HFFc6 (cell line): ENCODE measurements around the gene PHLDB2. TPM values are rescaled to one million over a fixed set of nuclear protein-coding genes. Genes with fewer than 3 reads are reported as not detected.

Source experiments
- DNase-seq: peaks from one replicate; pipeline ENCODE4 v3.0.0-alpha.2; 2018
- H3K27ac Mint-ChIP-seq: 2 replicates; pipeline ENCODE4 v1.8.0; 2020; ENCODE audit warnings: mild to moderate bottlenecking, mixed read lengths
- H3K27me3 Mint-ChIP-seq: 2 replicates; pipeline ENCODE4 v1.8.0; 2021; ENCODE audit warnings: mild to moderate bottlenecking, moderate library complexity, mixed read lengths; ENCODE audit not compliant: insufficient read depth
- H3K36me3 Mint-ChIP-seq: 2 replicates; pipeline ENCODE4 v1.8.0; 2021; ENCODE audit warnings: low read depth, mixed read lengths
- H3K4me1 Mint-ChIP-seq: 2 replicates; pipeline ENCODE4 v1.8.0; 2020; ENCODE audit warnings: low read depth, mixed read lengths
- H3K4me3 Mint-ChIP-seq: 2 replicates; pipeline ENCODE4 v1.8.0; 2020; ENCODE audit warnings: mild to moderate bottlenecking, moderate library complexity, mixed read lengths
- H3K9me3 Mint-ChIP-seq: 2 replicates; pipeline ENCODE4 v1.8.0; 2020; ENCODE audit warnings: mild to moderate bottlenecking, mixed read lengths
- CTCF ChIP-seq: fragments of 200-600 bp; sonication (generic); IDR thresholded peaks from 2 replicates; pipeline ENCODE4 v1.5.0; 2021; ENCODE audit warnings: antibody characterized with exemption, mild to moderate bottlenecking
- total RNA-seq, 6 experiments: library from RNA; stranded (reverse); fragmentation: NEBNext Ultra II Directional; extraction: Animal tissue kit (Norgen Biotek cat#: 25700); gene quantifications; 2 replicates in 1 of 6; 3 replicates in 5 of 6; pipeline ENCODE4 v1.2.3, GENCODE V29; 2021

Gene PHLDB2
- total RNA-seq, 6 experiments from 2014 or later = 35.4 to 55.9 (median 37.6) TPM

- Mint-ChIP-seq H3K4me1 (peaks cover 49% of the 10 kb centered on the region), H3K9me3 (no peaks in the 10 kb centered on the region), H3K4me3 (no peak overlapping the region), H3K27me3 (no peaks in the 10 kb centered on the region; the same call in 1 of the 2 replicates), H3K27ac (peak overlapping the region; percentile 37; the same call in 1 of the 2 replicates), H3K36me3 (peaks cover 17% of the 10 kb centered on the region; the same call in 1 of the 2 replicates)
- no peak for DNase-seq
- TF ChIP-seq CTCF = no peak
Observed at GRCh38 chr3:111967068-111967467, 108.0 kb downstream of the PHLDB2 start.

GRCh38 chr3:111967651-111968274 lies 108.7 kb downstream of the PHLDB2 start:
- H3K36me3 Mint-ChIP-seq = peaks cover 17% of the 10 kb centered on the region; the same call in 1 of the 2 replicates
- H3K4me1 Mint-ChIP-seq = peaks cover 46% of the 10 kb centered on the region
- H3K27ac Mint-ChIP-seq = peak overlapping the region; percentile 46
- H3K4me3 Mint-ChIP-seq = 0 out of 2 replicates have a peak overlapping the region, but pooled peaks have one; percentile 4
- H3K9me3 Mint-ChIP-seq = no peaks in the 10 kb centered on the region
- TF ChIP-seq CTCF = peak; percentile 98
- H3K27me3 Mint-ChIP-seq = no peaks in the 10 kb centered on the region; the same call in 1 of the 2 replicates
- DNase-seq = peak; percentile 77

- Mint-ChIP-seq H3K27ac (no peak overlapping the region), H3K9me3 (no peaks in the 10 kb centered on the region), H3K4me3 (no peak overlapping the region), H3K27me3 (no peaks in the 10 kb centered on the region; the same call in 1 of the 2 replicates), H3K36me3 (peaks cover 17% of the 10 kb centered on the region; the same call in 1 of the 2 replicates), H3K4me1 (peaks cover 42% of the 10 kb centered on the region)
- no peak for DNase-seq
- TF ChIP-seq CTCF = no peak
Observed at GRCh38 chr3:111968319-111969054, 109.4 kb downstream of the PHLDB2 start.

GRCh38 chr3:111970376-111970775 lies 111.3 kb downstream of the PHLDB2 start:
- no peak for DNase-seq
- no peaks in the 10 kb centered on the region for H3K9me3 Mint-ChIP-seq
- no peak for TF ChIP-seq CTCF
- no peak overlapping the region for H3K27ac Mint-ChIP-seq
- peaks cover 12% of the 10 kb centered on the region; the same call in 1 of the 2 replicates for H3K36me3 Mint-ChIP-seq
- H3K27me3 Mint-ChIP-seq = no peaks in the 10 kb centered on the region; the same call in 1 of the 2 replicates
- no peak overlapping the region for H3K4me3 Mint-ChIP-seq
- peaks cover 35% of the 10 kb centered on the region for H3K4me1 Mint-ChIP-seq

GRCh38 chr3:111971533-111972130 lies 112.6 kb downstream of the PHLDB2 start:
- Mint-ChIP-seq H3K36me3 (0 out of 2 replicates have a peak, but pooled peaks cover 7% of the 10 kb centered on the region), H3K27ac (no peak overlapping the region), H3K9me3 (no peaks in the 10 kb centered on the region), H3K4me3 (no peak overlapping the region), H3K4me1 (peaks cover 26% of the 10 kb centered on the region), H3K27me3 (no peaks in the 10 kb centered on the region; the same call in 1 of the 2 replicates)
- no peak for DNase-seq
- no peak for TF ChIP-seq CTCF
